ENCODE results near the gene KNG1.

DNA sequence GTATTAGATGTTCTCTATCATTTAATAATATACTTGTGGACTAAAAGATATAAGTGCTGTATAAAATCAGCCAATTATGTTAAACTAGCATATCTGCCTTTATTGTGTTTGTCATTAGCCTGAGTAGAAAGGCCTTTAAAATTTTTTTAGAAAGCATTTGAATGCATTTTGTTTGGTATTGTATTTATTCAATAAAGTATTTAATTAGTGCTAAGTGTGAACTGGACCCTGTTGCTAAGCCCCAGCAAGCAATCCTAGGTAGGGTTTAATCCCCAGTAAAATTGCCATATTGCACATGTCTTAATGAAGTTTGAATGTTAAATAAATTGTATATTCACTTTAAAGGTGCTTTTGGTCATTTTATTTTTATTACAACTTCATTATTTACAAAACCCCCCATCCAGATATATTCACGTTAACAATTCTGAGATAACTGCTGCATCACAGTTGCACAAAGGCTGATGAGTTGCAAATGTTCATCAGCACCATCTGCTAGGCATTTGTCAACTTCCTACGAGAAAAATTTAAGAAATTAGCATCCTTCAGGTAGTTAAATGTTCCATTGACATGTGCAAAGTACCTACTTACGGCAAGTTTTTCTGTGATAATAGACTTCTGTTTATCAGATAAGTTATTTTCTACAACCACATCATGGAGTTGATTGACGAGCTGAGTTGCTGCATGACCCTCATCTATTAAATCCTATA lies 72.5 kb downstream of the KNG1 start:
- TF ChIP-seq, protein P1, sequence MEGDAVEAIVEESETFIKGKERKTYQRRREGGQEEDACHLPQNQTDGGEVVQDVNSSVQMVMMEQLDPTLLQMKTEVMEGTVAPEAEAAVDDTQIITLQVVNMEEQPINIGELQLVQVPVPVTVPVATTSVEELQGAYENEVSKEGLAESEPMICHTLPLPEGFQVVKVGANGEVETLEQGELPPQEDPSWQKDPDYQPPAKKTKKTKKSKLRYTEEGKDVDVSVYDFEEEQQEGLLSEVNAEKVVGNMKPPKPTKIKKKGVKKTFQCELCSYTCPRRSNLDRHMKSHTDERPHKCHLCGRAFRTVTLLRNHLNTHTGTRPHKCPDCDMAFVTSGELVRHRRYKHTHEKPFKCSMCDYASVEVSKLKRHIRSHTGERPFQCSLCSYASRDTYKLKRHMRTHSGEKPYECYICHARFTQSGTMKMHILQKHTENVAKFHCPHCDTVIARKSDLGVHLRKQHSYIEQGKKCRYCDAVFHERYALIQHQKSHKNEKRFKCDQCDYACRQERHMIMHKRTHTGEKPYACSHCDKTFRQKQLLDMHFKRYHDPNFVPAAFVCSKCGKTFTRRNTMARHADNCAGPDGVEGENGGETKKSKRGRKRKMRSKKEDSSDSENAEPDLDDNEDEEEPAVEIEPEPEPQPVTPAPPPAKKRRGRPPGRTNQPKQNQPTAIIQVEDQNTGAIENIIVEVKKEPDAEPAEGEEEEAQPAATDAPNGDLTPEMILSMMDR (IDR thresholded peaks at IDR 0.05), result no peak
- no peak for TF ChIP-seq POLR2A (IDR thresholded peaks at IDR 0.05)

Measured in transverse colon (tissue), 3 donors.